GM12891 (cell line): ENCODE data around the gene SLCO1A2.

Experiments used
- DNase-seq: peaks from one replicate; pipeline ENCODE4 v3.0.0; 2011; ENCODE audit warnings: low spot score; ENCODE audit not compliant: insufficient read length
- FAIRE-seq: peaks from 2 replicates; lab custom pipeline; 2011; peaks lifted over from hg19 to GRCh38; lab: Jason Lieb, UNC
- PAX5 ChIP-seq: IDR thresholded peaks from 2 replicates; pipeline ENCODE4 v1.6.1; 2011; ENCODE audit warnings: low read length, moderate library complexity, mild to moderate bottlenecking; ENCODE audit not compliant: insufficient read depth, severe bottlenecking
- POLR2A ChIP-seq: IDR thresholded peaks from 2 replicates; pipeline ENCODE4 v1.6.1; 2011; ENCODE audit warnings: low read depth, low read length, control low read depth
- POLR2AphosphoS5 ChIP-seq: IDR thresholded peaks from 2 replicates; pipeline ENCODE4 v1.6.1; 2011; ENCODE audit warnings: low read depth, low read length, control low read depth
- POU2F2 ChIP-seq: IDR thresholded peaks from 2 replicates; pipeline ENCODE4 v1.6.1; 2011; ENCODE audit warnings: low read depth, mild to moderate bottlenecking, control low read depth, low read length, moderate library complexity
- SPI1 ChIP-seq: IDR thresholded peaks from 2 replicates; pipeline ENCODE4 v1.6.1; 2011; ENCODE audit warnings: low read depth, low read length, control low read depth
- TAF1 ChIP-seq: IDR thresholded peaks from 2 replicates; pipeline ENCODE4 v1.6.1; 2011; ENCODE audit warnings: low read depth, low read length, control low read depth

The SLCO1A2 gene

DNA sequence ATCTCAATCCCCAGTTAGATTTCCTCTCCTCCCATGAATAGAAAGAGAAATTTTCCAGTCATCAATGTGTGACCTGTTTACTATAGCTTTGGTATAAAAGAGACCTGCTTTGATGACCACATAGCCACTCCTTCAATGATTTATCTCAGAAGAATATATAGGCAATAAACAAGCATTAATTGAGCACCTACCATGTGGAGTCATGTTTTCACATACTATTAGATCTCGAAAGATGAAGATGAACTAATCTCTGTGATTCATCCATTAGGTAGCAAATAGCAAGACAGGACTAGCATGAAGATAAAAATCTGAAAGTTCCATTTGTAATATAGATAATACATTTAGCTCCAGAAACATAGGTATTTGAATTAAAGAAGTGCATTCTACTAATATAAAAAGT lies 40.5 kb downstream of the SLCO1A2 start:
- DNase-seq = no peak
- FAIRE-seq = no peak
- no peak for TF ChIP-seq PAX5
- TF ChIP-seq TAF1 = no peak
- TF ChIP-seq POU2F2 = no peak
- no peak for TF ChIP-seq POLR2A
- TF ChIP-seq SPI1 = no peak
- TF ChIP-seq POLR2AphosphoS5 = no peak

DNA sequence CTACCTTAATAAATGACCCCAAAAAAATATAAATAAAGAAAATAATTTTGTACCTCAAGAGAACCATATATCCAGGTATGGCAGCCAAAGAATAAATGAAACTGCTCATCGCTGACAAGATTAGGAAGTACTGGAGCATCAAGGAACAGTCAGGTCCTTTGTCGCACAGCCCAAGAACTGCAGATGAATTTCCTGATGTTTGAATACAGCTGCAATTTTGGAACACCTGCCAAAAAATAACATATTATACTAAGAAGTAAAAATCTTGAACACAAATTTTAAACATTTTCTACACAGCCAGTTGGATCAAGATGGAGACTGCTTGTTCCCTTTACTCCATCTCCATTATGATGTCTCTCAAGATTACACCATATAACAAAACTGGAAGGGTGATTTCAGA lies 42.6 kb downstream of the SLCO1A2 start:
- no peak for FAIRE-seq
- no peak for TF ChIP-seq POU2F2
- TF ChIP-seq SPI1 = no peak
- TF ChIP-seq PAX5 = no peak
- no peak for TF ChIP-seq POLR2A
- no peak for TF ChIP-seq TAF1
- no peak for TF ChIP-seq POLR2AphosphoS5

DNA sequence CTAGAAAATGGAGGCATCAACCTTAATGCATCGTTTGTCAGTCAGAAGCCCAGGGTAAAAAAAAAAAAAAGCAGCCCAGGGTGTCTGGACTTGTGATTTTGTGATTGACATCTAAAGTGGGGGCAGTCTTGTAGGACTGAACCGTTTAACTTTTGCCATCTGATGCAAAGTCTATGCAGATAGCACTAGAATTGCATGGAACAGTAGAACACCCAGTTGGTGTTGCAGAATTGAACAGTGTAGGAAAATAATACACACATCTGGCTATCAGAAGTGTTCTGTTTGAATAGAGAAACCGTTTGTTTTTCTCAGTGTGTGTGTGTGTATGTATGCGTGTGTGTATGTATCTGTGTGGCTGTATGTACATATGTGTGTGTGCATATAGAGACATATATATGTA lies 45.0 kb downstream of the SLCO1A2 start:
- TF ChIP-seq TAF1 = no peak
- no peak for TF ChIP-seq POLR2A
- no peak for TF ChIP-seq SPI1
- TF ChIP-seq PAX5 = no peak
- no peak for TF ChIP-seq POU2F2
- no peak for TF ChIP-seq POLR2AphosphoS5
- DNase-seq (no peak), FAIRE-seq (no peak)

More for the DNA sequence above, 42.6 kb downstream of the SLCO1A2 start:
- DNase-seq = no peak

DNA sequence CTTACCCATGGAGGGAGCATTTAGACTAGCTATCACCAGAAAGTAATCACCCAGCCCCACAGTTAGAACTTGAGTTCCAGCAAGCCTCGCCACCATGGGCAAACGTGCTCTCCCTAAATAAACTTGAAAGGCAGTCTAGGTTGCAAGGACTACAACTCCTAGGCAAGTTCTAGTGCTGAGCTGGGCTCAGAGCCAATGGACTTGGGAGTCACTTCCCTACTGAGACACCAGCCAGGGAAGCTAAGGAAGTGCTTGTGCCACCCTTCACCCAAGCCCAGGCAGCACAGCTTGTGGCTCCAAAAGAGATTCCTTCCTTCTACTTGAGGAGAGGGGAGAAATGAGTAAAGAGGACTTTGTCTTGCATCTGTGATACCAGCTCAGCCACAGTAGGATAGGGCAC lies 57.9 kb downstream of the SLCO1A2 start:
- no peak for FAIRE-seq
- DNase-seq = no peak
- TF ChIP-seq POLR2AphosphoS5 = no peak

DNA sequence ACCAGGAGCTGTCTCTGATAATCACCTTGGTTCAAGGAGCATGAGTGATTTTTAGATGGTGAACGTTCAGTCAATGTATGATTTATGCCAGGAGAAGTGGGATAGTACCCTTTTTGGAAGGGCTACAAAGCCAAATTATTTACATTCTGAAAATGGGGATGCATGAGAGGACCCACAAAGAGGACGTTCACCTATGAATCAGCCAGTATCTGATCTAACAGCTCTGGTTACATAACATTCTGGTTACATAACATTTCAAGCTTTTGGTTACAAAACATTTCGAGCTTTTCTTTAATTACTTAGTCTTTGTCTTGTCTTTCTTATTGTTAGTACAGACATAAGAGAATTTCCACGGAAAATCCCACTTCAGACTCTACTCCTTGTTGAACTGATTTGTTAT lies 68.8 kb downstream of the SLCO1A2 start:
- no peak for FAIRE-seq
- no peak for DNase-seq
- TF ChIP-seq PAX5 = no peak
- no peak for TF ChIP-seq TAF1
- no peak for TF ChIP-seq POU2F2
- TF ChIP-seq SPI1 = no peak

DNA sequence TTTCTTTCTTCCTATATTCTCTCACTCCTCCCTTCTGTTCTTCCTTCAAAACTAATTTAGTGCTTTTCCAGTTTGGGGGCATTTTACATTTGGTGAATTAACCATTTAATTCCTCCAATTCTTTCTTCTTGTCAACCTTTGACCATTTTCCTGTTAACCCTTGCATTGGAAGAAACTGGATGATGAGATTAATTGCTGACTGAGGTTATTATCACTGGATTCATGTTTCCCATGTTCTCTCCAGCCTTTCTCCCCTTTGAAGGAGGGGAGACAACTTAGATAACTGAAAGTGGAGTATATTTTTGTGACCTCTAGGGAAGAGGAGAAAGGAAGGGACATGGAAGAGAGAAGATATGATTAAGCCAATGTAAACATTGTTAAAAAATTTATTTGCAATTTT lies 70.5 kb downstream of the SLCO1A2 start:
- TF ChIP-seq PAX5 = no peak
- no peak for TF ChIP-seq TAF1
- TF ChIP-seq POLR2AphosphoS5 = no peak
- no peak for TF ChIP-seq POU2F2
- no peak for TF ChIP-seq POLR2A
- no peak for TF ChIP-seq SPI1
- no peak for DNase-seq
- FAIRE-seq = no peak

DNA sequence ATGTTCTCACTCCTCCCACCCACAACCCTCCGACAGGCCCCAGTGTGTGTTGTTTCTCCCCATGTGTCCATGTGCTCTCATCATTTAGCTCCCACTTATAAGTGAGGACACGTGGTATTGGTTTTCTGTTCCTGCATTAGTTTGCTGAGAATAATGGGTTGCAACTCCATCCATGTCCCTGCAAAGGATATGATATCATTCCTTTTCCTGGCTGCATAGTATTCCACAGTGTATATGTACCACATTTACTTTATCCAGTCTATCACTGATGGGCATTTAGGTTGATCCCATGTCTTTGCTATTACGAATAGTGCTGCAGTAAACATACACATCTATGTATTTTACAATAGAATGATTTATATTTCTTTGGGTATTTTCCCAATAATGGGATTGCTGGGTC lies 77.5 kb downstream of the SLCO1A2 start:
- no peak for FAIRE-seq
- TF ChIP-seq TAF1 (no peak), PAX5 (no peak), POLR2AphosphoS5 (no peak), POLR2A (no peak), SPI1 (no peak), POU2F2 (no peak)
- no peak for DNase-seq

DNA sequence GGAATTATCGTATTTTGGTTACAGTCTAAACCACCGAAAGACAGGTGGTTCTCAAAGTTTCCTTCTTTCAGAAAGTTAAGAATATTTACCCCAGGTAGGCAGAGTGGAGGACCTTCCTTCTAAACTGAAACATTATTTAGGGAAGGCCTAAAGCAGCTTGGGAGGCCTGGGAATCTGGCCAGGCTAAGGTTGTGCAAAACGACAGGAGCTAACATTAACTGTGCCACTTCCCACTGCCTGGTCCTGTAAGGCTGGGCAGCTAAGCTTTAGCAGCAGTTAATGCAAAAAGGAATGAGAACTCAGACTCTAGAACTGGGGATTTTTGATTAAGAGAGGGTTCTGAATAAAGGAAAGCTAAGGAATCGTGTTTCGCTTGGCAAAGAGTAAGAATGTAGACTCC lies 82.6 kb downstream of the SLCO1A2 start:
- TF ChIP-seq POLR2A (no peak), POLR2AphosphoS5 (no peak), PAX5 (no peak), POU2F2 (no peak), TAF1 (no peak), SPI1 (no peak)
- FAIRE-seq = no peak
- DNase-seq = no peak

DNA sequence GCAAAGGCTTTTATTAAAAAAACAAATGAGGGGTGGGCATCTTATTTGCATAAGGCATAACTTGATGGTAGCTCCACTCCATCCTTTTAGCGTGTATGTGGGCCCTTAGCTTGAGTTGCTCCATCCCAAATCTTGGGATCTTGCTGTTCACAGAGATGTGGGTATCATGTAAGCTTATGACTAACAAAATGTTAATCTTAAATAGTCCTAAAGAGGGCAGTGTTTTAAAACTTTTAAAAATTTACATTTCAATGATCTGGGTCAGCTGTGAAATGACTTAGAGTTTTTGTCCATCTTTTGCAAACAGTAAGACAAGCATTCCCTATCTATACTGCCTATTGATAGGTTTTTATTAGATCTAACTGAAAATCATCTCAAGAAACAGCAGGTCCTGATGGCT lies 86.0 kb downstream of the SLCO1A2 start:
- no peak for FAIRE-seq
- TF ChIP-seq PAX5 (no peak), SPI1 (no peak), TAF1 (no peak), POLR2AphosphoS5 (no peak), POLR2A (no peak), POU2F2 (no peak)
- no peak for DNase-seq

DNA sequence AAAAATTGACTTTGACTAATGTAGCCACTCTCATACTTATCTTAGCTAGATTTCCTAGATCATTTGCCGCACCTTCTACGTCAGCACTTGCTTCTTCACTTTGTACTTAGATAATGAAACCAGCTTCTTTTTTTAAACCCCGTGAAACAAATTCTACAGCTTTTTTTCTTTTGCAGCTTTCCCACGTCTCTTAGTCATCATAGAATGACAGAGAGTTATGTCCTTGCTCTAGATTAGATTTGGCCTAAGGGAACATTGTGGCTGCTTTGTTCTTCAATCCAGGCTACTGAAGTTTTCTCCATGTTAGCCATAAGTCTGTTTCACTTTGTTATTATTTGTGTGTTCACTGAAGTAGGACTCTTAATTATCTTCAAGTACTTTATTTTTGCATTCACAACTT lies 94.9 kb downstream of the SLCO1A2 start:
- no peak for DNase-seq
- FAIRE-seq = no peak
- TF ChIP-seq TAF1 = no peak
- no peak for TF ChIP-seq POLR2AphosphoS5
- TF ChIP-seq POLR2A = no peak
- no peak for TF ChIP-seq PAX5
- TF ChIP-seq POU2F2 = no peak
- no peak for TF ChIP-seq SPI1
